Measurements from ENCODE around the gene ZNF804B.

The ZNF804B gene

DNA sequence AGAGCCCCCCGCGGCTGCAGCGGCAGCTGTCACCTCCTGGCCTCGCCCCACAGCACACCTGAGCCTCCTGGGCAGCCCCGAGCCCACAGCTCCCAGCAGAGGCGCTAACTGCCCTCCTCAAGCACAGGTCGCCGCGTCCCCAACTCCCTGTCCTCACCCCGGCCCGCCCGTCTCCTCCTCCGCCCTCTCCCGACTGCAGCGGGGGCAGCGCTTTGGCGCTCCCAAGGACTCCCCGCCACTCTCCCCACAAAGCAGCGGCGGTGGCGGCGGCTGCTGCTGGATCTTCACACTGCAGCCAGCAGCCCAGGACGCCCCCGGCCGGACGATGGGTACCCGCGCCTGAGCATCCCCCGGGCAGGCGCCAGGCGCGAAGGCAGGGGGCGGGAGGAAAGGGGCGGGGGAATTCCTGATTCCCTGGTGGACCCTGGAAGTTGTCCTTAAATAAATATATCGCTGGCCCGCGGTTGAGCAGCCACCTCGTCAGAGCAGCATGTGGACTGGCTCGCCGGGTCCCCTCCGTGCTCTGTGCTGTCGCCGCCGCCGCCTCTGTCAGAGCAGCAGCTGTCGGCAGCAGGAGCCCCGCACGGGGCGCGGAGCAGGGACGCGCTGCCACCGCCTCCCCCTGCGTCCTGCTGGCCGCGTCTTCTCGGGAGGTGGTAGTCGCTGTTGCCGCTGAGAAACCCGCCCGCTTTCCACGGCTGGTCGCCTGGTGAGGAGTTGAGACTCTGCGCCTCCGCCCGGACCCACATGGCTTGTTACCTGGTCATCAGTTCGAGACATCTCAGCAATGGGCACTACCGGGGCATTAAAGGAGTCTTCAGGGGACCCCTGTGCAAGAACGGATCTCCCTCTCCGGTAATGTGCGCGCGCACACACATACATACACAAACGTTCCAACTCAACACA lies at the start of gene ZNF804B:
ZNF804B (plus strand) TSS at position 471 of the 906 bp plus-strand sequence; CDS start at position 748, 277 bp downstream.
- DNase-seq, result no peak

GRCh38 chr7:88735920-88736319 lies 23.6 kb upstream of the ZNF804B start:
- DNase-seq, result no peak

DNA sequence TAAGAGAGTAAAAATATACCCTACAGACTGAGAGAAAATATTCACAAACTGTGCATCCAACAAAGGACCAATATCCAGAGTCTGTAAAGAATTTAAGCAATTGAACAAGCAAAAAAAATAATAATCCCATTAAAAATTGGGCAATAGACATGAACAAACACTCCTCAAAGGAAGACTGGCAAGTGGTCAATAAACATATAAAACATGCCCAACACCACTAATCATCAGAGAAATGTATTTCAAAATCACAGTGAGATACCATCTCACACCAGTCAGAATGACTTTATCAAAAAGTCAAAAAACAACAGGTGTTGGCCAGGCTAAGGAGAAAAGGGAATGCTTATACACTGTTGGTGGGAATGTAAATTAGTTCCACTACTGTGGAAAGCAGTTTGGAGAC lies 21.9 kb upstream of the ZNF804B start:
- no peak for DNase-seq

DNA sequence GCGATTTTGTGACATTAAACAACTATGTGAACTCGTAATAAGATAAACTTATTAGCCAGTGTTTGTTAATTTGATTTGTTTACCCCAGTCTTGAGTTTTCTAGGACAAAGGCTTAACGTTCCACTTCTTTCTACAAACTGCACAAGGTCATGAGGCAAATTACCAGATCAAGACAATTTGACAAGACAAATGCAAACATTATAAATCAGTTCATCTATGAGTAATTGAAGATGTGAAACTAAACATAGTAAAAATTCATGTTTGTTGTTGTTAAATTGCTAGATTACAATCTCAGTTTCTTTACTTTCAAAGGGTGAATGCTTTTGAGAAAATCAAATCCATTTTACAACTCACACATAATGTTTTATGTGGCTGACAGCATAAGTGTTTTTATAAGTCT lies 13.4 kb upstream of the ZNF804B start:
- no peak for DNase-seq

GRCh38 chr7:88756802-88757201 lies 2.7 kb upstream of the ZNF804B start:
- no peak for DNase-seq

DNA sequence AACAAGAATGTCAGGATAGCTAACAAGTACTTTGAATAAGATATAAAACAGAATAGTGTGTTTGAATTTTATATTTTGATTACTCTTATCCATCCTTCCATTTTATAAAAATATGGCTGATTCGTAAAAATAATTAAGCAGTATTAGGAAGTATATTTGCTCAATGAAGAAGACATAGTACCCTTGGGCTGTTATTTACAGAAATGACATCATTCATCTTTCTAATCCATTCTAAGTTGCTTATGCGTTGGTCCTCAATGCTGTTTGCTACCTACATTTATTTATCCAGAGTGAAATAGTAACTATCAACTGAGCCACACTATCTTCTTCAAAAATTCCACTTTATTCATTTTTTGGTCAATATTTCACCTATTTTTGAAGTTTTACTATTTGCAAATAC lies 2.1 kb upstream of the ZNF804B start:
- DNase-seq, result no peak

- no peak for DNase-seq
These were observed 895 bp upstream of the ZNF804B start for GRCh38 chr7:88758381-88759229.

DNA sequence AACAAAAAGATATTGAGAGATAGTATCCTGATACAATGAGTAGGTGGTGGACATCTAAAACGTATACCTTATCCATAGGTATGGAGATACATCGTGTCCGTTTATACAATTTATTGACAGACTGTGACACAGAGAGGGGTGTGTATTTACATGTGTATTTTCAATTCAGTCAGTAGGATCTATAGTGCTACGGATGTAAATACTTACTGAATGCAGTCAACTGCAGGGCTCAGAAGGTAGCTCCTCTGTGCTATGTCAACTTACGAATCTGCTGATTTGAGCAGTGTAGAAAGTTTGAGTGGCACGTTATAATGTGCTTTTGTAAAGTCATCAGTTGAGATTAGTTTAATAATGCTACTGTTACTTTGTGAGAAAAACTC lies 626 bp downstream of the ZNF804B start:
- no peak for DNase-seq

DNA sequence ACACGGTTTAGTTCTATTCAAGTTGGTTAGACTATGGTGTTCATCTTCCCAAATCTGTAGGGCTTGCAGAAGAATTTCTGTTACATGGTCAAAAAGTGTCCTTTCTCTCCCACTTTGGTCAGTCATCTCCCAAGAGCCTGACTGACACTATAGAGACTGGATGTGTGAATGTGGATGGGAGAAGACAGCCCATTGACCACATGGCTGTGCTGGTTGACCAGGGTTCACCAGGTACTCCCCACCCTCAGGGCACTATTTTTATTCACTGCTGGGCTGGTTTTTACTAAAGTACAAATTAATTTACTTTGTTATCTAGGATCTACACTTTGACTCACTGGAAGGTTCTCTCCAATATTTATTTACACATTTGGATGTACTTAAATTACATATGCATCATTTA lies 2.3 kb downstream of the ZNF804B start:
- DNase-seq, result no peak

DNA sequence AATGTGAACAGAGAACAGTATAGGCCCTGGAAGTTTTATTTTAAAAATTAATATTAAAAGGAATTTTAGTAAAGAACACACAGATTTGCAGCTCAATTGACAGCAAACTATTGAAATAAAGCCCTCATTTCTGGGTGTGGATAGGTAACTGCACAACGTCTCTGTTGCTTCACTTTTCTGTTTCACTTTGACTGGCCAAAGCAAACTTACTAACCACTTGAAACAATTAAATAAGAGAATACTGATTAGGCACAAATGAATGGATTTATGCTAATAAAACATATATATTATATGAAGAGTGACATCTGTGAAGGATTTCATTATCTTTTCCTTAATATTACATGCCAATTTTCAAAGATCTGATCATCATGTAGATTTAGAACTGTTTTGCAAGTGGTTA lies 11.9 kb downstream of the ZNF804B start:
- no peak for DNase-seq

DNA sequence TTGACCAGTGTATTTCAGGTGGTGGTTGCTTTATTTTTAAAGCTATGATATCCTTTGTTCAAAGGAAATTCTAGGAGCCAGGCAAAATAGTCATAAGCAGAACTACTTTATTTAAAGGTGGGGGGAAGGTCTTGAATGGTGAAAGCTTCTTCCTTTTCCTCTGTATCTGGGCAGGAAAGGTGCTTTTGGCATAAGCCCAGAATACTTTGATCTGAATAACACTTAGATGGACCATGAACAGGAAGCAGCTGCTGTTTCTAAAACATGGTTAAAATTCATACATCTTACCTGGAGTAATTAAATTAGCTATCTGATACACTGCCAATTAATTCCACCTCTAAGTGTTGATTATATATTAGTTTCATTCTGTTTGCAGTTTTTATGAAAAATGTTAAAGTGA lies 13.3 kb downstream of the ZNF804B start:
- DNase-seq, result no peak

DNA sequence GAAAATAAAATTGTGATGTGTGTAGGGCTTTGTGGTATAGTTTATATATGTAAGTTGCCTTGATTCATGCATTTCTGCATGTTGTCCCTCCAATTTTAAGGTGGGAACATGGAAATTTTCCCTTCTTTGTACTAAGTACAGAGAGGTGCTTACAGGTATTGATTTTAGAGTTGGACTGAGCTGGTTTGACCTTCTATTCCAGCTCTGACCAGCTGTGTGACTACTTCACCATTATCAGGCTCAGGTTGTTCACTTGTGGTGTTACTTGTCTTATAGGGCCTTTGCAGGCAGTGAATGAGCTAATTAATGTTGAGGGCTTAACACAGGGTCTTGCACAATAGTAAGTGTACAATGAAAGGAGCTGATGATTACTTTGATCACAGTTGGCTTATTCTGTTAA lies 16.3 kb downstream of the ZNF804B start:
- DNase-seq, result no peak

GRCh38 chr7:88787777-88788176 lies 28.3 kb downstream of the ZNF804B start:
- DNase-seq, result no peak

- no peak for DNase-seq
These were observed 30.1 kb downstream of the ZNF804B start for GRCh38 chr7:88789480-88790064.

DNA sequence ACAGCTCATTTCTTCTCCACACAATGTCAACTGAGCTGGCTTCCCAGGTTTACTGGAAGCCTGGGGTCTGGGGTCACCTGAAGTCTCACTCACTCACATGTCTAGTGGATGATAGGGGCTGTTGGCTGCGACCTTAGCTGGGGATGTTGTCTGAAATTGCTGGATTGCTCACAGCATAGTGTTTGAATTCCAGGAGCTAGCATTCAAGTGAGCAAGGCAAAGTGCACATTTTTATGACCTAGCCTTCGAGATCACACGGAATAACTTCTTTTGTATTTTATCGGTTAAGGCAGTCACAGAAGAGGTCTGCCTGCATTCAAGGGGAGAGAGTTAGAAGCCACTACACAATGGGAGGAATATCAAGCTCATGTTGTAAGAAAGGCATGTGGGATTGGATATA lies 32.4 kb downstream of the ZNF804B start:
- no peak for DNase-seq

DNA sequence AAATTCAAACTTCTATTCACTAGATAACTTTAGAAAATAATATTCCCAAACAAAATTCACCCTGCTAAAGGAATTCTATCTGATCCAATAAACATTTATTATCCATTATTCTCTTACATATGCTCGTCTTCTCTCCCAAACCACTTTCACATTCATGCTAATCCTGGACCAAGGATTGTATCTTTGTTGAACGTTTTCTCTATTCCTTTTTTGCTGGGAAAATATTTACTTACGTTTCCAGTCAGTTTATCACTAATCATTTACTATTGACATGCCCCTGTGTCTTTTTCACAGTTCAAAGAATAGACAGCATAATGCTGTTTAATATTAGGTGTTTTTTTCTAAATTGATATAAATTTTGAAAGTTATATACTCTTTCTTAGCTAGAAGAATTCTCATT lies 32.9 kb downstream of the ZNF804B start:
- no peak for DNase-seq

- DNase-seq, result no peak
These were observed 36.1 kb downstream of the ZNF804B start, which contains the start of gene TEX47 for GRCh38 chr7:88795553-88795952. TSS of gene TEX47 (minus strand) at chr7:88795737. CDS start at chr7:88794942, 795 bp downstream.

- DNase-seq, result no peak
These were observed 41.5 kb downstream of the ZNF804B start for GRCh38 chr7:88801046-88801445.

GRCh38 chr7:88806280-88807037 lies 47.0 kb downstream of the ZNF804B start:
- no peak for DNase-seq

DNA sequence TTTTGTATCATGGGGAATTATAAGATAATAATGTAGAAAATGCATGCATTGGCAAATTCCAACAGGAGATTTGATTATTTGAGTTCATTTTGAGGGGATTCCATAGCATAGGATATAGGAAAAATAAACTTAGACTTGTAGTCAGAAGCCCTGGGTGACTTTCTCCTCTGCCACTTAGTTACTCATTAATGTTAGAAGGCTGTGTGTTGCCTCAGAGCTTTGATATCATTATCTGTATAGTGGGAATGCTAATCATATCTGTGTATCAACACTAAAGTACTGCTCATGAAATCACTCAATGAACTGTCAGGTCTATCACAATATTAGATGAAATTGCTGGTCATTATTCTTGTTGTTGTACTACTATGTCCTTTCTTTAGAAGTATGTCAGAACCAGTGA lies 59.1 kb downstream of the ZNF804B start:
- no peak for DNase-seq

DNA sequence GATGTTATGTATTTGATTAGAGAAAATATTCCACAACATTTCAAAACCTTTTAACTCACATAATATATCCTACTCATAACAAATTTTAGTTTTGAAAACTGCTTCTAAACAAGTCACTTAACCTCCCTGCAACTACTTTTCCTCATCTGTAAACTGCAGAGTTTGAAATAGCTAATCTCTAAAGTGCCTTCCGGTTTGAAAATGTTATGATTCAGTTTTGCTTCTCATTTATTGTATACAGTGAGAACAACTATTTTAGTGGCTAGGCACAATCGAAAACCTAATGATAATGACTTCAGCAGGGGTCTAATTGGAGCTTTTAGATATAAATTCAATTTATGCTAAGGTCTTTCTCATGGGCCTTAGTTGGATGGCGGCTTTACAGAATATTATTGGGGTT lies 66.7 kb downstream of the ZNF804B start:
- DNase-seq, result no peak

DNA sequence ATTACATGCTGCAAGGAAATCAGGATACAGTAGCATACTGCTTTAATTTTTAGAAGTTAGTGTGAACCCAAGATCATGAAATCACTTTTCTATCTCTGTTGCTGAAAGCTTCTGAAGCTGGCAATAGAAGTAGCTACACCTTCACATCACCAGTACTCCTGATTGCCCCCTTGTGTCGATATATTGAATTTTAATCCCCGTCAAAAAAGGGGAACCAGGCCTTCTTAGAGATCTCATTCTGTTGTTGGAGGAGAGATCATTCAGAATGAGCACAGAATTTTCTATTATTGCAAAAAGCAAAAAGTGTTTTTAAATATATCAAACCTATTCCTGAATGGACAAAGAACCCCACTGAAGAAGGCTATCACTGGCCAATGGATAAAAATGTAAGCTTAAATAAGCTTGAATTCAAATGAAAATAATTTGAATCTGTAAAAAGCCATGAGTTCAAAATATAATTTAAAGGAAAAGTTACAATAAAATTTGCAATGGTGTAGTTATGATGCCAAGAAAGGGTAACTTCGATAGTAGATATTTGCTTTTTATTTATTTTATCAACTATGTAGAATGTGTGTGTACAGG lies 75.7 kb downstream of the ZNF804B start:
- DNase-seq, result no peak
